Neuronal stem cell (in vitro differentiated cells): ENCODE results near the gene TMEM231.

Source experiments
- DNase-seq: peaks from one replicate; pipeline ENCODE4 v3.0.0-alpha.2; 2013; ENCODE audit warnings: low spot score
- H2AFZ ChIP-seq: one replicate; pipeline ENCODE4 v1.6.1; 2013; ENCODE audit warnings: mild to moderate bottlenecking, low read length, inconsistent platforms
- H2AK5ac ChIP-seq: 2 replicates; pipeline ENCODE4 v1.6.1; 2013; ENCODE audit warnings: low read depth, mild to moderate bottlenecking, inconsistent platforms, low read length, moderate library complexity, mixed read lengths
- H2BK120ac ChIP-seq: 2 replicates; pipeline ENCODE4 v1.6.1; 2013; ENCODE audit warnings: low read depth, mild to moderate bottlenecking, inconsistent platforms, low read length, moderate library complexity, mixed read lengths
- H2BK12ac ChIP-seq: one replicate; pipeline ENCODE4 v1.6.1; 2013; ENCODE audit warnings: low read length, inconsistent platforms
- H2BK15ac ChIP-seq: 2 replicates; pipeline ENCODE4 v1.6.1; 2013; ENCODE audit warnings: mild to moderate bottlenecking, low read length, inconsistent platforms, mixed read lengths
- H2BK5ac ChIP-seq: one replicate; pipeline ENCODE4 v1.6.1; 2013; ENCODE audit warnings: inconsistent platforms, mild to moderate bottlenecking, low read length, moderate library complexity
- H3K14ac ChIP-seq: one replicate; pipeline ENCODE4 v1.6.1; 2013; ENCODE audit warnings: low read length, inconsistent platforms
- H3K18ac ChIP-seq: 2 replicates; pipeline ENCODE4 v1.6.1; 2013; ENCODE audit warnings: low read length, inconsistent platforms
- H3K23ac ChIP-seq: 2 replicates; pipeline ENCODE4 v1.6.1; 2013; ENCODE audit warnings: low read depth, mild to moderate bottlenecking, mixed read lengths, low read length, inconsistent platforms; ENCODE audit not compliant: poor library complexity
- H3K27ac ChIP-seq: replicated peaks from 3 replicates; pipeline ENCODE4 v1.5.1; 2013; ENCODE audit warnings: low read length, inconsistent platforms
- H3K27me3 ChIP-seq, 3 experiments: 2 replicates each; pipeline ENCODE4 v1.6.1; 2013; ENCODE audit warnings: low read length in 3 of 3, mild to moderate bottlenecking in 2 of 3, inconsistent platforms in 1 of 3, low read depth in 1 of 3, mixed read lengths in 1 of 3, moderate library complexity in 1 of 3; ENCODE audit not compliant: control insufficient read depth in 3 of 3, insufficient read depth in 3 of 3
- H3K36me3 ChIP-seq, 2 donors: replicated peaks in 1 of 2; 2 replicates each; pipeline ENCODE4 v1.6.1; 2013; ENCODE audit warnings: low read length in 2 of 2; ENCODE audit not compliant: control insufficient read depth in 2 of 2, insufficient read depth in 2 of 2
- H3K4ac ChIP-seq: 2 replicates; pipeline ENCODE4 v1.6.1; 2013; ENCODE audit warnings: inconsistent platforms, mild to moderate bottlenecking, low read length, moderate library complexity
- H3K4me1 ChIP-seq, 2 donors: 1 replicate in 1 of 2; 2 replicates in 1 of 2; pipeline ENCODE4 v1.6.1; 2013; ENCODE audit warnings: low read length in 2 of 2, low read depth in 1 of 2; ENCODE audit not compliant: control insufficient read depth in 2 of 2, insufficient read depth in 1 of 2
- H3K4me2 ChIP-seq: one replicate; pipeline ENCODE4 v1.6.1; 2013; ENCODE audit warnings: mild to moderate bottlenecking, low read length, inconsistent platforms; ENCODE audit not compliant: insufficient read depth, poor library complexity, severe bottlenecking
- H3K4me3 ChIP-seq, 2 donors: 2 replicates each; pipeline ENCODE4 v1.5.1; 2013; ENCODE audit warnings: low read length in 2 of 2, mild to moderate bottlenecking in 2 of 2, inconsistent platforms in 1 of 2, moderate library complexity in 1 of 2
- H3K79me1 ChIP-seq: one replicate; pipeline ENCODE4 v1.6.1; 2013; ENCODE audit warnings: low read depth, mild to moderate bottlenecking, inconsistent platforms, low read length, moderate library complexity
- H3K9ac ChIP-seq: one replicate; pipeline ENCODE4 v1.6.1; 2013; ENCODE audit warnings: mild to moderate bottlenecking, low read depth, low read length, inconsistent platforms; ENCODE audit not compliant: poor library complexity
- H3K9me3 ChIP-seq, 2 donors: replicated peaks in 1 of 2; 2 replicates each; pipeline versions ENCODE3 to v1.6.1; 2013; ENCODE audit warnings: low read length in 2 of 2, mild to moderate bottlenecking in 2 of 2, inconsistent platforms in 1 of 2, low read depth in 1 of 2, mixed read lengths in 1 of 2, moderate library complexity in 1 of 2; ENCODE audit not compliant: control insufficient read depth in 2 of 2, insufficient read depth in 1 of 2
- H4K8ac ChIP-seq: one replicate; pipeline ENCODE4 v1.6.1; 2013; ENCODE audit warnings: low read depth, mild to moderate bottlenecking, inconsistent platforms, low read length, moderate library complexity
- H4K91ac ChIP-seq: one replicate; pipeline ENCODE4 v1.6.1; 2013; ENCODE audit warnings: low read length, low read depth, mild to moderate bottlenecking, inconsistent platforms; ENCODE audit not compliant: poor library complexity
- WGBS, 2 donors: extraction: QIAGEN DNeasy Blood & Tissue Kit; methylation state at CpG; one replicate each; pipeline ENCODE4 v1.1.7; 2013; ENCODE audit warnings: missing lambda C conversion rate in 2 of 2, mixed read lengths in 1 of 2; ENCODE audit not compliant: insufficient read length in 2 of 2, insufficient replicate concordance in 1 of 2; ENCODE audit errors: extremely low coverage in 2 of 2; 5-methylcytosine and 5-hydroxymethylcytosine counted together

Gene TMEM231

DNA sequence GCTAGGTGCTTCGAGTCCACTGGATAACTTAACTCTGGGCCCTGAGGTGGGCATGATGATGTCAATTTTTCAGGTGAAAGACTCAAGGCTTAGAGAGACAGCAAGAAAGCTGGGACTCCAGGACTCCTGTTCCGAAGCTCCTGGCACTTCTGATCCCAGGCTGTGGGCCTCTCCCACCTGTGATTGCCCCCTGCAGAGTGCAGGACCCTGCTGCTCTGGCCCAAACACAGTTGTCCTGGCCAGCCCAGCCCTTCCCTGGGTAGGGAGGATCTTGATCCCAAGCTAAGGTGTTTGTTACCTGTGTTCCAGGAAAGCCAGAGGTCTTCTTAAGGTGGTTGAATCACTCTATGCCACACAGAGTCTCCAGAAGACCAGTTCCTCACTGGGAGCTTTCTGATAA lies 23.3 kb downstream of the TMEM231 start:
- no peak overlapping the region for H2BK5ac ChIP-seq
- no peak overlapping the region for H3K18ac ChIP-seq
- H3K79me1 ChIP-seq: peaks cover 6% of the 10 kb centered on the region
- H3K9ac ChIP-seq: no peak overlapping the region
- DNase-seq: no peak
- no peaks in the 10 kb centered on the region for H3K9me3 ChIP-seq
- H3K4ac ChIP-seq: no peak overlapping the region
- no peaks in the 10 kb centered on the region for H3K36me3 ChIP-seq
- H2AFZ ChIP-seq: no peak overlapping the region
- no peak overlapping the region for H4K8ac ChIP-seq
- H4K91ac ChIP-seq: no peak overlapping the region
- H3K23ac ChIP-seq: no peak overlapping the region
- no peak overlapping the region for H2BK15ac ChIP-seq
- no peaks in the 10 kb centered on the region for H3K27me3 ChIP-seq
- no peak overlapping the region for H3K4me3 ChIP-seq
- no CpG with 5 or more reads among the region's 2 CpGs for WGBS, 2 donors
- no peak overlapping the region for H2BK12ac ChIP-seq
- H2BK120ac ChIP-seq: no peak overlapping the region
- no peak overlapping the region for H2AK5ac ChIP-seq
- no peak overlapping the region for H3K14ac ChIP-seq
- no peak overlapping the region for H3K4me2 ChIP-seq
- no peak overlapping the region for H3K27ac ChIP-seq
- no peaks in the 10 kb centered on the region for H3K4me1 ChIP-seq

DNA sequence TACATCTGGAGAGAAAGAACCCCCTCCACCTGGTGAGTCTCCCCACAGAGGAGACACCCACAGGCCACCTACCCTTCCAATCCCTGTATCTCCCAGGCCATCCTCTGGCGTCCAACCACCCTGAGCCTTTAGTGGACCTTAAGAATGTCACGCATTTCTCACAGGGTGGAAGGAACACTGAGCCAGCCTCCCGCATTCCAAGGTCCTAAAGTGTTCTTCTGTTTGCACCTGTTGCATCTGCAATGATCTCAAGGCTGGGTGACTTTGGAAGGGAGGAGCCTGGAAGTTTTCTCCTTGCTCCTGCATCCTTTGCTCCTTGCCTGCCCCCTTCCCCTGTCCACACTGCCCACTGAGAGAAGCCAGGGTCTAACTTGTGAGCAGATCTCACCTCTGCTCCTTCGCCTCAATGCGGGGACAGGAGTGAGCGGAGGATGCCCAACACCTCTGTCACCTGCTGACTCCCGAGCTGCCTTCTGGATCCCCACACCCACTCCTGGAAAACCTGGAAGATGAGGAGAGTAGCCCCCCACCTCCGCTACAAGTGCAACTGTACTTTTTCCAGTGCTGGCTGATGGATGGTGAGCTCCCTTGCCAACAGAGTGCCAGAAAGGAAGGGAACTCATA lies 23.8 kb downstream of the TMEM231 start:
- H3K9me3 ChIP-seq: no peaks in the 10 kb centered on the region
- no peak overlapping the region for H2BK12ac ChIP-seq
- no peak overlapping the region for H2BK120ac ChIP-seq
- no peaks in the 10 kb centered on the region for H3K36me3 ChIP-seq
- peaks cover 6% of the 10 kb centered on the region for H3K79me1 ChIP-seq
- H4K8ac ChIP-seq: no peak overlapping the region
- H3K27me3 ChIP-seq: no peaks in the 10 kb centered on the region
- no peak overlapping the region for H3K4me2 ChIP-seq
- no peak overlapping the region for H2AFZ ChIP-seq
- H3K14ac ChIP-seq: no peak overlapping the region
- H3K9ac ChIP-seq: no peak overlapping the region
- no peak overlapping the region for H3K27ac ChIP-seq
- H3K4me3 ChIP-seq: no peak overlapping the region
- no peak for DNase-seq
- no CpG with 5 or more reads among the region's 8 CpGs for WGBS, 2 donors
- H3K18ac ChIP-seq: no peak overlapping the region
- H2AK5ac ChIP-seq: no peak overlapping the region
- no peak overlapping the region for H2BK15ac ChIP-seq
- H3K4ac ChIP-seq: no peak overlapping the region
- H3K23ac ChIP-seq: peak overlapping the region; percentile 3
- H3K4me1 ChIP-seq: no peaks in the 10 kb centered on the region
- no peak overlapping the region for H4K91ac ChIP-seq
- H2BK5ac ChIP-seq: no peak overlapping the region

DNA sequence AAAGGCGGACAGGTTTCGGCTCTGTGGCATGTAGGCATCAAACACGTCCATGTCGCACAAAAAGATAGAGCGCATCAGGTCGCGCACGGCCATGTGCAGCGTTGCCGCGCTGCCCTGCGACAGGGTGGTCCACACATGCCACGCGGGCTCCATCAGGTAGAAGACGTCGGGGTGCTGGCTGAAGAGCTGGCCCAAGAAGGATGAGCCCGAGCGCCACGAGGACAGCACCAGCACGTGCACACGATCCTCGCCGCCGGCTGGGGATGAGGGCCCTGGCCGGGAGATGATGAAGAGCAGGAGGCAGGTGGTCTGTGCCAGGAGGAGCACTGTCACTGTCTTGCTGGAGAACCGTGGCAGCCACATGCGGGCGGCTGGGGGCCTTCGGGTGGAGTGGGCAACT lies 26.1 kb downstream of the TMEM231 start:
- no peaks in the 10 kb centered on the region for H3K27me3 ChIP-seq
- no peak overlapping the region for H2AFZ ChIP-seq
- H3K79me1 ChIP-seq: peaks cover 6% of the 10 kb centered on the region
- H3K4me3 ChIP-seq: no peak overlapping the region
- no peak overlapping the region for H2BK120ac ChIP-seq
- H2BK5ac ChIP-seq: no peak overlapping the region
- H2AK5ac ChIP-seq: no peak overlapping the region
- no peak overlapping the region for H3K27ac ChIP-seq
- H3K23ac ChIP-seq: peak overlapping the region; percentile 49
- no peak overlapping the region for H3K4me2 ChIP-seq
- peak overlapping the region; percentile 36 for H3K9ac ChIP-seq
- H3K14ac ChIP-seq: no peak overlapping the region
- no peak for DNase-seq
- H3K4ac ChIP-seq: no peak overlapping the region
- no peaks in the 10 kb centered on the region for H3K9me3 ChIP-seq
- H4K91ac ChIP-seq: no peak overlapping the region
- no peak overlapping the region for H4K8ac ChIP-seq
- no peak overlapping the region for H2BK15ac ChIP-seq
- no peaks in the 10 kb centered on the region for H3K36me3 ChIP-seq
- H3K18ac ChIP-seq: peak overlapping the region; percentile 1
- no CpG with 5 or more reads among the region's 29 CpGs for WGBS, 2 donors
- no peaks in the 10 kb centered on the region for H3K4me1 ChIP-seq
- H2BK12ac ChIP-seq: no peak overlapping the region

DNA sequence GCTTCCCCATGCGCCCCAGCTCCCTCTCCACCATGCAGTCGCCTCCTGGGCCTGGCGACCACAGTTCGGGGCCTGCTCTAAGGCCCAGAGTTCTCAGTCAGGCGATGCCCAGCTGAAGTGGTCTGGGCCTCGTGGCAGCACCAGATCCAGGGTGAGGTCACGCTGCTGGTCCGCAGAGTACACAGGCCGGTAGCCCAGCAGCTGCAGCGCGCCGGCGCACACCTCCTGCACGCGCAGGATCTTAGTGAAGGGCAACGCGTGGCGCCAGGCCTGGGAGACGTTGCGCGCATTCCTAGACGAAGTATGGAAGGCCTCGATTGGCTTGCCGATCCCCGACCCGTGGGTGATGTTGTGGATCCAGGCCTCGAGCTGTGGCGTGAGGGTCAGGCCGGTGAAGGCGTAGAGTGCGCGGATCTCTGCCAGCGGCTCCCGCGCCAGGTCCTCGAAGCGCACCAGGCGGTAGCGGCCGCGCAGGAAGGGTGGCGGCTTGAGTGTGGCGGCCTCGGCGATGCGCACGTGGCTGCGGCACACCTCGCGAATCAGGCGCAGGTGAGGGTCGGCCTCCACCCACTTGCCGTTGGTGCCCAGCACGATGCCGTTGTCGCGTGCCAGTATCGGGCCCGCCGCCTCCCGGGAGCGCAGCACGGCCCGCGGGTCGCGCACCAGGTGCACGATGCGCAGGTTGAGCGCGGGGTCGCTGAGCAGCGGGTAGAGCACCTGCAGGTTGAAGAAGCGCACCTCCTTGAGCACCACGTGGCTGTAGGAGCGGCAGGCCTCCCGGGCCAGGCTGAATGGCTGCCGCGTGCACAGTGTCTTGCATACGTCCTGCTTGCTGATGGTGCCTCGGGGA lies 26.8 kb downstream of the TMEM231 start:
- H2BK5ac ChIP-seq: no peak overlapping the region
- H2BK15ac ChIP-seq: no peak overlapping the region
- WGBS, 2 donors: no CpG with 5 or more reads among the region's 81 CpGs
- H2BK12ac ChIP-seq: no peak overlapping the region
- peak overlapping the region; percentile 72 for H3K9ac ChIP-seq
- peak overlapping the region; percentile 73 for H3K18ac ChIP-seq
- H3K4me2 ChIP-seq: no peak overlapping the region
- no peaks in the 10 kb centered on the region for H3K4me1 ChIP-seq
- peak overlapping the region; percentile 20 for H2BK120ac ChIP-seq
- peak overlapping the region; percentile 40 for H3K14ac ChIP-seq
- no peak overlapping the region for H3K4me3 ChIP-seq
- no peaks in the 10 kb centered on the region for H3K27me3 ChIP-seq
- no peak overlapping the region for H4K91ac ChIP-seq
- H3K79me1 ChIP-seq: peaks cover 6% of the 10 kb centered on the region
- no peak overlapping the region for H3K27ac ChIP-seq
- no peak for DNase-seq
- H3K9me3 ChIP-seq: no peaks in the 10 kb centered on the region
- H2AFZ ChIP-seq: no peak overlapping the region
- no peaks in the 10 kb centered on the region for H3K36me3 ChIP-seq
- peak overlapping the region; percentile 70 for H4K8ac ChIP-seq
- H3K4ac ChIP-seq: peak overlapping the region; percentile 17
- H3K23ac ChIP-seq: peak overlapping the region; percentile 76
- peak overlapping the region; percentile 16 for H2AK5ac ChIP-seq
